HG03558 (cell line): Measurements from ENCODE around the gene ARHGAP9.
"Not testable (repeated sequence)": the region's sequence is repeated elsewhere in the genome, so short reads cannot be mapped to it uniquely, and the experiment has no call there.

Source experiments
- ATAC-seq: cut with Tn5 transposase; IDR thresholded peaks from one replicate; pipeline ENCODE4 v1.9.1; 2021; ENCODE audit warnings: moderate number of reproducible peaks; ENCODE audit not compliant: unreplicated experiment; ENCODE audit errors: extremely low read depth

The ARHGAP9 gene

DNA sequence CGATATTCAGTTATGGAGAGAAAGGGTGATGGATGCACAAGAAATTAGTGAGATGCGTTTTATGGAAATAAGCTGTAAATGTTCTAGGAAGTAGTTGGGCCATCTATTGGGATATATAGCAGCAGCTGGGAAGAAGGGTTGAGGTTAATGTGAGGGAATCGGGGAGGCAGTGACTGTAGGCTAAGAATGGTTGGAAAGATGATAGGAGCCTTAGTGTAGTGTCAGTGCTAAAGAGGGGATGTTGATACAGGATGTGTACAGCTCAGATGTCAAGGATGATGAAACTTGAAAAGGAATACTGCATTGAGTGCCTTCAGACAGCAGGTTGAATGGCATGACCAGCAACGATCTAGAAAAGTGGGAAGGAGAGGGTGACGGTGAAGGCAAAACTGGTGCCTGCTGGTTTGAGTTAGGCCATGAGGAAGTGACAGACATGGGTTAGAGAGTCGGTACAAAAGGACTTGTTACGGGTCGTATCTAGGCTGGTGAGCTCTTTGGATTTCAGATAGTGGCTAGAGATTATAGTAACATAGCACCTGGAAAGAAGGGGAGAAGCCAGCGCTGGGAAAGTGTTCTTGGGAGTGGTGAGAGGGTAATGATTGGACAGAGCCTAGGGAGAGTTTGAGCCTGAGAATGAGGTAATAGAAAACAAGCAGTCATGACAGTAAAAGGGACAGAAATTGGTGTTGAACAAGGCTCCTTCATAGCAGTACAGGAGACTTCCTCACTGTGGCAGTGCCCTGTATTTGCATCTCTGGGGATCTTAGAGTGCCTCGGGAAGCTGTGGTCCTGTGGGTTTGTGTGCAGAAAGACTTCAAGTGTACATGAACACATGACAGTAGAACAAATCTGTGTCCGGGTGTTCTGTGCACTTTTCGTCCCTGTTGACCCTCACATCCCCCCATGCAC is 17.8 kb upstream of the ARHGAP9 start:
- no peak for ATAC-seq

DNA sequence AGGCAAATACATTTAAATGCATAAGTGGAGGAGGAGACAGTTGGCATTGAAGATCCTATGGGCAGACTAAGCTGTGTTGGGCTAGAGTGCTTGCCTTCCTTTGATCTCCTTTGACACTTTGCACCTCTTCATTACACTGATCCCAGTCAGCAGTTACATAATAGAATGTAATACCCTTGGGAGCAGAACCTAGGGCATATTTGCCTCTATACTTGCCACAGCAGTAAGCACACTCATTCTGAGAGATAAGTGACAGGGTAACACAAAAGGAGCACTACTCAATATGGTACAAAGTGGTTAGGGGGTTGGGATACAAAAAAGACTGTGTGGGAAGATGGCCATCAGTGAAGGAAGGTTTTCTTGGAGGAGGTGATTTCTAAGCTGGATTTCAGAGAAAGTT is 17.2 kb upstream of the ARHGAP9 start:
- ATAC-seq, result no peak

DNA sequence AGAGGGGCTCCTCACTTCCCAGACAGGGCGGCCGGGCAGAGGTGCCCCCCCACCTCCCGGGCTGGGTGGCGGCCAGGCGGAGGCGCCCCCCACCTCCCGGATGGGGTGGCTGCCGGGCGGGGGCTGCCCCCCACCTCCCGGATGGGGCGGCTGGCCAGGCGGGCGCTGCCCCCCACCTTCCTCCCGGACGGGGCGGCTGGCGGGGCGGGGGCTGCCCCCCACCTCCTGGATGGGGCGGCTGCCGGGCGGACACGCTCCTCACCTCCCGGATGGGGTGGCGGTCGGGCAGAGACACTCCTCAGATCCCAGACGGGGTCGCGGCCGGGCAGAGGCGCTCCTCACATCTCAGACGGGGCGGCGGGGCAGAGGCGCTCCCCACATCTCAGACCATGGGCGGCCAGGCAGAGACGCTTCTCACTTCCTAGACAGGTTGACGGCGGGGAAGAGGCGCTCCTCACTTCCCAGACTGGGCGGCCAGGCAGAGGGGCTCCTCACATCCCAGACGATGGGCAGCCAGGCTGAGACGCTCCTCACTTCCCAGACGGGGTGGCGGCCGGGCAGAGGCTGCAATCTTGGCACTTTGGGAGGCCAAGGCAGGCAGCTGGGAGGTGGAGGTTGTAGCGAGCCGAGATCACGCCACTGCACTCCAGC is 15.5 kb upstream of the ARHGAP9 start:
- not testable (repeated sequence) for ATAC-seq

DNA sequence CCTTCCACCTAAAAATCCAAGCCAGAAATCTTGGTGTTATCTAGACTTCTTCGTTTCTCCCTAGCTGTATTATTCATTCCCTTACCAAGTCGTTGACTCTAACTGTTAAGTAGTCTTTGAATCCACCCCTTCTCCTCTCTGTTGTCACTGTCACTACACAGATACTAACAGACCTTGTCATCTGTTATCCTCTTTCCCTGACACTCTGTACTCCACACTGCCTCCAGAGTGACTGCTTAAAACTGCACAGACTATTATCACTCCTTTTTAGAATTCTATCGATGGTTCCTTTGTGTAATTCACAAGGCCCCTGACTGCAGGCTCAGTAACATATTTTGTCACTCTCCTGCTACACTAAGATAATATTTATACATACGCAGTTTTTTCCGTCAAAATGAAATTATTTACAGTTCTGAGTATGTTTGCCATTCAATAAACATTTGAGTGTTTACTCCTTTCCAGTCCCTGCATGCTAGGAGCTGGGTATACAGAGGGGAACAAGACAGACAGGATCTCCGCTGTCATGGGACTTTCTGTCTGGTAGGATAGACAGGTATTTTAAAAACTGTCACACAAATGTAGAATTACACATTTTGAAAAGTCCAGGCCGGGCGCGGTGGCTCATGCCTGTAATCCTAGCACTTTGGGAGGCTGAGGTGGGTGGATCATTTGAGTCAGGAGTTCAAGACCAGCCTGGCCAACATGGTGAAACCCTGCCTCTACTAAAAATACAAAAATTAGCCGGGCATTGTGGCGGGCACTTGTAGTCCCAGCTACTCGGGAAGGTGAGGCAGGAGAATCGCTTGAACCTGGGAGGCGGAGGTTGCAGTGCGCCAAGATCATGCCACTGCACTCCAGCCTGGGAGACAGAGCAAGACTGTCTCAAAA is 12.0 kb upstream of the ARHGAP9 start:
- ATAC-seq, result no peak

DNA sequence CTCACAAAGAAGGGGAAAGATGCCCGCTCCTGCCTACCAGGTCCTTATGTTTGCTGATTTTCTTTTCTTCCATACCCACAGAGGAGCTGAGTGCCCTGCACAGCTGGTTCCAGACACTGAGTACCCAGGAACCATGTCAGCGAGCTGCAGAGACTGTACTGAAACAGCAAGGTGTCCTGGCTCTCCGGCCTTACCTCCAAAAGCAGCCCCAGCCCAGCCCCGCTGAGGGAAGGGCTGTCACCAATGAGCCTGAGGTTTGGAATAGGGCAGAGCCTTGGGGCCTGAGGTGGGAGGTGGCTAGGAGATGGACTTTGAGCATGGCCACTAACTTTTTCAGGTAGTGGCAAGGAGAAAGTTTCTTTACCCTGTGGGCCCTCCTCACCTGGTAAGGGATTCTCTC is 10.5 kb upstream of the ARHGAP9 start:
- no peak for ATAC-seq

DNA sequence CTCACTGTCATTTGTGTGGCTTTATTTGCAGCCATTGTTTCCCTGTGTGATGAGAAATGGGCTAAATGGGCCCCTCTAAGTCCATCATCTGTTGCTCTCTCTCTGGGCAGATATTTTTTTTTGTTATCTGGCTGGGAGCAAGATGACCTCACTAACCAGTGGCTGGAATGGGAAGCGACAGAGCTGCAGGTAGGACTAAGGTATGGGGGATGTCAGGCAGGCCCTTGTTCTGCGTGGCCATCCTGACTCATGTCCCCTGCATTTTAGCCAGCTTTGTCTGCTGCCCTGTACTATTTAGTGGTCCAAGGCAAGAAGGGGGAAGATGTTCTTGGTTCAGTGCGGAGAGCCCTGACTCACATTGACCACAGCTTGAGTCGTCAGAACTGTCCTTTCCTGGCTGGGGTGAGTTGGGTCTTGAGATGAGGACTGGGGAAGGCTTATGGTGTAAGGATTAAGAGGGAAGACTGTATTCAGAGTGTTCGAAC is 9.5 kb upstream of the ARHGAP9 start:
- ATAC-seq, result no peak

DNA sequence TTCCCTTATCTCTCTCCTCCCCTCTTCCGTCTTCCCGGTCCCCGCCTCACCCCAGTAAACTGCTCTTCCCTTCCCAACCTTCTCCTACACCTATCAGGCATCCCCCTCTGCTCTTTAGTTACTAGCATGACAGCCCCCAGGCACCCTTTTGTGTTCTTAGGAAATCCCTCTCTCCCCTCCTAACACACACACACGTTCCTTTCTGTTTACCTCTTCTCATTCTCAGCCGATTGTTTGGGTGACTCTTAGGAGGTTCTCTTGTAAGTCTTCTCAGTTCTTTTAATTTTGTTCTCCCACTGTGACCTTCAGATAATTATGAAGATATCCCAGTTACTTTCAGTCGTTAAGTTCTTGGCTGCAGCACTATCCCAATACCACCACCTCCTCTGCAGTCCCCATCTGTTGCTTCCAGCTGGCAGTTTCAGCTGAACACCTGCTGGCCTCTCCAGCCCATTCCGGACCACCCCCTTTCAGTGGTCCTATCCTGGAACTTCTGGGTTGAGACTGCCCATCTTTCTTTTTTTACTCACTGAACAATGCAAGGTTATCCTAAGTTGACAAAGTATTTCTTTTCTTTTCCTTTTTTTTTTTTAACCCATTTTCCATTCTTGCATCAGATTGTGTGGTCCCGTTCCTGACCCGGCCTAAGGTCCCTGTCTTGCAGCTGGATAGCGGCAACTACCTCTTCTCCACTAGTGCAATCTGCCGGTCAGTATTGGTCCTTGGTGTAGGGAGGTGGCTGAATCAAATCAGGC is 8.9 kb upstream of the ARHGAP9 start:
- no peak for ATAC-seq

DNA sequence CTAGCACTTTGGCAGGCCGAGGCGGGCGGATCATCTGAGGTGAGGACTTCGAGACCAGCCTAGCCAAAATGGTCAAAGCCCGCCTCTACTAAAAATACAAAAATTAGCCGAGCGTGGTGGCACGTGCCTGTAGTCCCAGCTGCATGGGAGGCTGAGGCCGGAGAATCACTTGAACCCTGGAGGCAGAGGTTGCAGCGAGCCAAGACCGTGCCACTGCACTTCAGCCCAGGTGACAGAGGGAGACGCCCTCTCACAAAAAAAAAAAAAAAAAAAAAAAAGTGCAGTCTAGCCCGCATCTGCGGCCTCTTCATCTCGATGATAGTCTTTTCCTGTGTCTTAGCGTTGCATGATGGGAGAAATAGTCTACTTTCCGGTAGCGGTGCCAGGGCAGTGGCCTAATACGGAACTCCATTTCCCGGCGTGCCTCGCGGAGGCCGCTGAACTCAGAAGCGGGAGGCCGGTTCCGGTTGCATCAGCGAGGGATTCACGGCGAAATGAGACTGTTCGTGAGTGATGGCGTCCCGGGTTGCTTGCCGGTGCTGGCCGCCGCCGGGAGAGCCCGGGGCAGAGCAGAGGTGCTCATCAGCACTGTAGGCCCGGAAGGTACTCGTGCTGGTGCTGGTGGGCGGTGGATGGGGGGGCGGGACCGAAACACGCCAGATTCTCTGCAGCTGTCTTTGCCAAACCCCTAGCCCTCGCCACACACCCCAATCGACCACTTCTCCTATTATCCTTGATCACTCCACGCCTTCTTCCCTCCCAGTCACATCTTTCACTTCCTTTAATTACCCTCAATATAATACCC is 8.1 kb upstream of the ARHGAP9 start, which contains the start of gene MARS1:
Gene MARS1, plus strand, starts transcription at position 472 of the 805 bp plus-strand sequence. Its CDS starts 23 bp downstream, at position 495.
- ATAC-seq, result peak; percentile 97

DNA sequence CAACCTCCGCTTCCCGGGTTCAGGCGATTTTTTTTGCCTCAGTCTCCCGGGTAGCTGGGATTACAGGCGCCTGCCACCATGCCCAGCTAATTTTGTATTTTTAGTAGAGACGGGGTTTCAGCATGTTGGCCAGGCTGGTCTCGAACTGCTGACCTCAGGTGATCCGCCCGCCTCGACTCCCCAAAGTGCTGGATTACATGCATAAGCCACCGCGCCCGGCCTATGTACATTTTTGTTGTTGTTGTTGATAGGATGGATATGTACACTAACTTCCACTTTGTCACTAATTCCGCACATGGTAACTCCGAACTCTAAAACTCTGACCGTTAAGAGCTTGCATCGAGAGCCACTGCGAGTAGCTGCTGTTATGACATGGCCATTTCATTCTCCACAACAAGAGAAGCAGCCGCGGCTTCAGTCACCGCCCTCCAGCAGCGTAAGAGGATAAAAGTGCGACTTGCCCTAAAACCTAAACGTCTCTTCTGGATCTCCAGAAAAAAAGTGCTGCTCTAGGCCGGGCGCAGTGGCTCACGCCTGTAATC is 7.5 kb upstream of the ARHGAP9 start:
- no peak for ATAC-seq

DNA sequence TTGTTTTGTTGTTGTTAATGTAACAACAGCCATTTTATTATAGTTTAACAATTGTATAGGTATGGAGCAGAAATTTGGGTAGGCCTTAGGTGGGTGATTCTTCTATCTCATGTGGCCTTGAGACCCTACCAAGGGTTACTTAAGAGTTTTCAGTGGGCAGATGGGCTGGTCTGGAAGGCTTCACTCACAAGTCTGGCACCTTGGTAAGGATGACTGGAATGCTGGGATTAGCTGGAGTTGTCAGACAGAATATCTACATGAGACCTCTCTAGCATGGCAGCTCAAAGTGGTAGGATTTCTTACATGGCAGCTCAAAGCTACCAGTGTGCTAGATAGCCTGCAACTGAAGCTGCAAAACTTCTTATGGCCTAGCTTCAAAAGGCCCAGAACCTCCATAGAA is 6.0 kb upstream of the ARHGAP9 start:
- ATAC-seq, result no peak

DNA sequence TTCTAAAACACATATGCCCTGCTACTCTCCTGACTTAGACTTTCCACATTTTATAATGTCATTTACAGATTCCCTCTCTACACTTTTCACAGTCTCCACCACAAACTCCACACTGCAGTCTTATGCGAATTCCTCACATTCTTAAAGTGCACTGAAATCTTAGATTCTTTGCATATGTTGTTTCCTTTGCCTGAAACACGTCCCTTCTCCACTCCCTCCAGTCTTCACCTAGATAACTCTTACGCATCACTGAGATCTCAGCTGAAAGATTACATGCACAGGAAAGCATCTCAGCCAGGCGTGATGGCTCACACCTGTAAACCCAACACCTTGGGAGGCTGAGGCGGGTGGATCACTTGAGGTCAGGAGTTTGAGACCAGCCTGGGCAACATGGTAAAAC is 3.8 kb upstream of the ARHGAP9 start:
- no peak for ATAC-seq

DNA sequence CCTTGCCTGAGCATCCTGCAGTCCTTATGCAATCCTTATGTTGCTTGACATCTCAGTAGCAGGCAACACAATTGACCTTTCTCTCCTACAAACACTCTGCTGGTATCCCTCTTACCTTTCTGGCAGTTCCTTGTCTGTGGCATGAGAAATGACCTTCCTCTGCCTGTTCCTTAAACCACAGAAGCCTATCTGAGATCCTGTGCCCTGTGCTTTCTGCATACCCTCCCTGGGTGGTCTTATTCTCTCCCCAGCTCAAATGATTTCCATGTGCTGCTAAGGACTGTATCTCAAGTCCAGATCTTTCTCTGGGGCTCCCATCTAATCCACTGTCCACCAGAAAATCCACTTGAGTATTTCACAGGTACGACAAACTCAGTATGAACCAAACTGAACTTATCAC is 2.0 kb upstream of the ARHGAP9 start:
- ATAC-seq, result no peak

DNA sequence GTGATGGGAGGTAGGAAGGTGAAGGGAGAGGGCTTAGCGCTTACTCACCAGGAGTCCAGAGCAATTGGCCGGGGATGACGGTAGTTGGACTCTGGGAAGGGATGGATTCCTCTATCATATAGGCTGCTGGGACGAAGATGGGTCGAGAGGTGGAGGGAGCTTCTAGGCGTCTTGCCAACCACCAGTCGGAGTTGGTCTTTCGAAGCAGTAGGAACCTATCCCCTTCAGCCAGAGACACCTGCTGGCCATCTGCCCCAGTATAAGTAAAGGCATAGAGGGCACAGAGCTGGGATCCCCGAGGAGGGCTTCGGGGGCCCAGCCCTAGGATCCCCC is 657 bp downstream of the ARHGAP9 start:
- no peak for ATAC-seq

DNA sequence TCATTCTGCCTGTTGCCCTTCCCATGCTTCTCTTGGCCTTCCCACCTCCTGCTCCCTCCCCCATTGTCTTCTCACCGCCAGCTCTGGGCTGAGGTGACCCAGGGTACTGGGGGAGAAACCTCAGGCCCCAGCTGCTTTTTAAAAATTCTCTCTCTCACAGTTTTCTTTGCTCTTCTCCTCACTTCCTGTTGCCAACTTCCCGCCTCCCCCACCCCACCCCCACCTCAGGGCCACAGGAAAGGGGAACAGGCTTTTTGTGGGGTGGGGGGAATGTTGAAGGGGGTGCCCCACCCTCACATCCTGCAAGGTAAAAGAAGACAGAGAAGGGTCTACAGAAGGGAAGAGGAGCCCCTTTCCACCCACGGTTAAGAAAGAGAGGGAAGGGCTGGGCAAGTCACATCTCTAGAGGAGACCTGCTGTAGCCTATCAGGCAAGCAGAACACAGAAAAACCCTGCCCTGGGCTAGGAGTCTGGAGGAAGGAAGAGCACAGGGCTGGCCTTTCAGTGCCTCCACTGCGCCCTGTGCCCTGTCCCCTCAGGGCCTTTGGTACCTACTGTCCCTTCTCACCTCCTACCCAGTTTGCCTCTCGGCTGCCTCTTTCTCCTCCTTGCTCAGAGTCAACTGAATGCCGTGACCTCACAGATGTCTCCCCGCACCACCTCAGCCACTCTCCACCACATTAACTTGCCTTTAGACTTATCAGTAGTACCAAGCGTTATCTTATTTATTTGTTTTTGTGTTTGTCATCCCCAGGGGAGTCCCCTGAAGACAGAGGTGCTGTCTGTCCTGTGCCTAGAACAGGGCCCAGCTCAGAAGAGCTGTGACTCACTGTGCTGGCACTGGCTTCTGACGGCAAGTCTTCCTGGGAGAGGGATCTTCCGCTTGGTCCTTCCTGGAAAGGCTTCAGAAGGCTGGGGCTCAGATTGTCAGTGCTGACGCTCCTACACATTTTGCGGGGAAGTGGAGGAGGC is 1.7 kb downstream of the ARHGAP9 start:
- ATAC-seq, result no peak

DNA sequence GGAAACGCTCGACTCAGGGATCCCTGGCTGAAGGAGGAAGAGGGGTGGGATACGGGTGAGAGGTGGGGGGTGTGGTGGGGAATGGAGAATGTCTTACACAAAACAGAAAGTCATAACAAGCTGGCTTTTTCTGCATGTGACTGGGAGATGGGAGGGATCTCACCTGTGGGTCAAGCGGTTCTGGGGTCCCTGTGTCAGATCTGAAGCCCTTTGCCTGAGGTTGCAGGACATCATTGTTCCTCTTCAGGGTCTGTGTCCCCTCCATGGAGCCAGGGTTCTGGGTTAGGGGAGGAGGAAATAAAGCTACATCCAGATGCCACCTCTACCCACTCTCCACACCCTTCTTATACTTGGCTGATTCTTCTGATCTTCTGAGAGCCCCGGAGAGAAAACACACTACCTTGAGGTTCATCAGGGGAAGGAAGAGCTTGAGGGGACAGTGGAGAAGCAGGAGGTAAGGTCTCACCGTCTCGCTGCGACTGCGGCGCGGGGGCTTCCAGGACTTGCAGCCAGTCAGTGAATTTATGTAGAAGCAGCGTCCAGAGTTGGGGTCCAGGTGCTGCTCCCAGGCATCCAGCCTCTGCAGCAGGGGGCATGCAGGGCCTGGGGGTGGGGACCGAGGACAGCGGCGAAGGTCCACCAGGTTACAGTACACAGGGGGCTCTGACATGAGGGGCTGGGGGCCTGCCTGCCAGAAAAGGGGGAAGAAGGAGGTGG is 2.5 kb downstream of the ARHGAP9 start:
- ATAC-seq, result no peak

DNA sequence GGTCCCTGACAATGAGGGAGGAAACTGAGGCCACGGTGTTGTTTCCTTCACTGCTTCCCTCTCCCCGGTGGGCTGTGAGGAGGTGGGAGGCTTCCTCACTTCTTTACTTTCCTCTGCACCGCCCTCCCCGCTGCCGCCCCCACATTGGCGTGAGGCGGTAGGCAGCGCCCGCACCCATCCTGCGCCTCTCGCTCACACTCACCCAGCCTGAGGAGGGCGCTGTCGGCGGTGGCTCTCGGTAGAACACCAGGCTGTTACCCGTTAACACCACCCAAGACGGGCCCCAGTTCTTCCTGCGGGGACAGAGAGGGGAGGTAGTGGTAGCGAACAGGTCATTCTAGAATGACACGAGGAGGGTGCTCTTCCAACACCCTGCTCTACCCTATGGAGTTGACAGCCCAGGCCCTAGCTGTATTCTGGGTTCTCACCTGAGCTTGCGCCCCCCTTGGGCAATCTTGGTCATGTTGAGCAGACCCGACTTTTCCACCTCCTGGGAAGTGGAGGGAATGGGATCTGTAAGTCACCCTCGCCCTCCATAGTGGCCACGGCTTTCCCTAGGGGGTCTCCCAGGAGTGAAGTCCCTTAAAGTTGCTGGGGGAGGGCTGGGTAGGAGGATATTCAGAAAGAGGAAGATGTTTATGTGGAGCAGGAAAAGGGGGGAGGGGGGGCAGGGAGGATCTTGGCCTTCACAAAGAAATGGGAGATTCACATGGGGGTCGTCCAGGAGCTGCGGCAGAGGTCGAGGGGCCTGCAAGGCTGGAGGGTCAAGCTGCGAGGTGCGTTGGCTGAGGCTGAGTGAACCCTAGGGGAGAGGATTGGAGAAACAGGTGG is 3.3 kb downstream of the ARHGAP9 start:
- ATAC-seq, result no peak
